CD14-positive monocyte (primary cell): ENCODE measurements around the gene LRRK2. TPM values are rescaled to one million over a fixed set of nuclear protein-coding genes. Genes with fewer than 3 reads are reported as not detected.
A peak's percentile ranks its signal among the peaks of the same experiment; 100 is the strongest.

Experiments used
- DNase-seq, 3 donors: peaks; one replicate each; pipeline ENCODE4 v3.0.0-alpha.2; 2011 to 2022
- H2AFZ ChIP-seq: 2 replicates; pipeline ENCODE4 v1.6.0; 2012; ENCODE audit warnings: mild to moderate bottlenecking, low read depth, low read length, inconsistent platforms; ENCODE audit not compliant: insufficient read depth, poor library complexity, severe bottlenecking
- H3K27ac ChIP-seq, 2 donors: 1 replicate in 1 of 2; 2 replicates in 1 of 2; pipeline ENCODE4 v1.5.1; 2012 to 2013; ENCODE audit warnings: low read length in 2 of 2, control low read depth in 1 of 2, inconsistent platforms in 1 of 2, low read depth in 1 of 2, mild to moderate bottlenecking in 1 of 2
- H3K27me3 ChIP-seq, 2 donors: one replicate each; pipeline versions ENCODE4 v1.6.0 to v1.6.1; 2011 to 2013; ENCODE audit warnings: low read length in 2 of 2; ENCODE audit not compliant: control insufficient read depth in 2 of 2, insufficient read depth in 2 of 2
- H3K36me3 ChIP-seq, 2 donors: replicated peaks in 1 of 2; 1 replicate in 1 of 2; 2 replicates in 1 of 2; pipeline versions ENCODE4 v1.5.1 to v1.6.1; 2012 to 2013; ENCODE audit warnings: low read length in 2 of 2, control low read depth in 1 of 2, inconsistent platforms in 1 of 2, mild to moderate bottlenecking in 1 of 2; ENCODE audit not compliant: insufficient read depth in 2 of 2, control insufficient read depth in 1 of 2
- H3K4me1 ChIP-seq, 2 donors: 1 replicate in 1 of 2; 2 replicates in 1 of 2; pipeline versions ENCODE4 v1.5.1 to v1.6.1; 2012 to 2013; ENCODE audit warnings: low read length in 2 of 2, control low read depth in 1 of 2, inconsistent platforms in 1 of 2, mild to moderate bottlenecking in 1 of 2, moderate library complexity in 1 of 2; ENCODE audit not compliant: insufficient read depth in 2 of 2, control insufficient read depth in 1 of 2
- H3K4me2 ChIP-seq: replicated peaks from 2 replicates; pipeline ENCODE3; 2012; ENCODE audit warnings: low read length, moderate library complexity, mild to moderate bottlenecking; ENCODE audit not compliant: poor library complexity, severe bottlenecking; ENCODE audit errors: extremely low read depth
- H3K4me3 ChIP-seq, 3 experiments: fragments of 200-600 bp in 1 of 3; sonication (generic) in 1 of 3; replicated peaks in 1 of 3; 1 replicate in 2 of 3; 2 replicates in 1 of 3; pipeline ENCODE4 v1.5.1; 2011 to 2013; ENCODE audit warnings: low read length in 3 of 3, mild to moderate bottlenecking in 3 of 3, control low read depth in 2 of 3, low read depth in 2 of 3, inconsistent platforms in 1 of 3, moderate library complexity in 1 of 3
- H3K79me2 ChIP-seq: 2 replicates; pipeline ENCODE4 v1.6.0; 2012; ENCODE audit warnings: mild to moderate bottlenecking, control low read depth, inconsistent platforms, low read length, moderate library complexity; ENCODE audit not compliant: insufficient read depth
- H3K9ac ChIP-seq: 2 replicates; pipeline ENCODE4 v1.6.0; 2017; ENCODE audit warnings: low read length, mild to moderate bottlenecking; ENCODE audit not compliant: insufficient read depth, poor library complexity, severe bottlenecking
- H3K9me3 ChIP-seq, 2 donors: replicated peaks in 1 of 2; 1 replicate in 1 of 2; 2 replicates in 1 of 2; pipeline versions ENCODE4 v1.5.1 to v1.6.1; 2012 to 2013; ENCODE audit warnings: low read length in 2 of 2, control low read depth in 1 of 2; ENCODE audit not compliant: control insufficient read depth in 1 of 2, insufficient read depth in 1 of 2
- H4K20me1 ChIP-seq: 2 replicates; pipeline ENCODE4 v1.6.0; 2012; ENCODE audit warnings: mild to moderate bottlenecking, low read length, control low read depth, moderate library complexity; ENCODE audit not compliant: insufficient read depth
- H3K27ac Mint-ChIP-seq, 7 donors: one replicate each; pipeline ENCODE4 v1.8.0; 2020; ENCODE audit warnings: mild to moderate bottlenecking in 7 of 7, mixed read lengths in 7 of 7, moderate library complexity in 6 of 7, inconsistent platforms in 2 of 7
- H3K27me3 Mint-ChIP-seq, 3 donors: one replicate each; pipeline ENCODE4 v1.8.0; 2021 to 2022; ENCODE audit warnings: low read depth in 3 of 3, mild to moderate bottlenecking in 3 of 3, mixed read lengths in 3 of 3, moderate library complexity in 3 of 3, inconsistent platforms in 1 of 3
- H3K36me3 Mint-ChIP-seq, 2 donors: one replicate each; pipeline ENCODE4 v1.8.0; 2020; ENCODE audit warnings: mixed read lengths in 2 of 2, inconsistent platforms in 1 of 2, mild to moderate bottlenecking in 1 of 2
- H3K4me1 Mint-ChIP-seq: one replicate; pipeline ENCODE4 v1.8.0; 2020; ENCODE audit warnings: mild to moderate bottlenecking, mixed read lengths
- H3K4me3 Mint-ChIP-seq, 2 donors: one replicate each; pipeline ENCODE4 v1.8.0; 2020; ENCODE audit warnings: mild to moderate bottlenecking in 2 of 2, mixed read lengths in 2 of 2, moderate library complexity in 1 of 2
- H3K9me3 Mint-ChIP-seq, 7 donors: one replicate each; pipeline ENCODE4 v1.8.0; 2020 to 2022; ENCODE audit warnings: mixed read lengths in 7 of 7, mild to moderate bottlenecking in 6 of 7, moderate library complexity in 6 of 7, inconsistent platforms in 2 of 7
- CTCF ChIP-seq: fragments of 200-600 bp; IDR thresholded peaks from one replicate; pipeline ENCODE4 v1.8.0; 2022; ENCODE audit warnings: antibody characterized with exemption, mild to moderate bottlenecking
- WGBS: methylation state at CpG from one replicate; pipeline ENCODE4 v1.1.5; 2013; ENCODE audit warnings: missing lambda C conversion rate; ENCODE audit not compliant: insufficient coverage; 5-methylcytosine and 5-hydroxymethylcytosine counted together
- intact Hi-C, 2 donors: fragments of 100-400 bp; cut with micrococcal nuclease; formaldehyde crosslinking; loops; one replicate each; pipeline versions ENCODE4 v1.15.0 to v1.15.1; 2023
- polyA plus RNA-seq, 3 donors: library from polyadenylated mRNA; depleted of rRNA in 1 of 3; unstranded in 2 of 3; stranded (reverse) in 1 of 3; fragments of 300-500 nt in 2 of 3; fragments of >200 nt in 1 of 3; fragmentation: Illumina TruSeq in 2 of 3; gene quantifications; 1 replicate in 2 of 3; 2 replicates in 1 of 3; pipeline ENCODE4 v1.2.3, GENCODE V29; 2012 to 2021

LRRK2 gene
- polyA plus RNA-seq, 3 donors = 47.7 to 67.2 (median 47.9) TPM

DNA sequence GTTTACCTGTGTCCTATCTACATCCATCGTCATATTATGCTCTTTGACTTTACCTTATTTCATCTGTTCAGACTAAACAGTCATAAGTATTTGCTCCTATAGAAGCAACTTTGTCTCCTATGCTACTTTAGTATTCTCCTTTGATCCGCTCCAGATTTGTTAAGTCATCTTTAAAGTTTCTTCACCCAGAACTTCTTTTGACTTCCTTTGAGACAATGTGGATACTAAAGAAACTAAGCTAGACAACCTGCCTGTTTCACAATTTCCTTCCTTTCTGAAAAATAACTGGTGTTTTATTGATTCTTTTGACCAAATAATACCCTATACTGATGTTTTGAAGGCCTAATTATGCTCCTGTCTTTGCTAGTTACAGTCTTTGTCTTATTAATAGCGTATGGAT, 30.0 kb upstream of the LRRK2 start:
- no CpG with 5 or more reads among the region's 3 CpGs for WGBS
- peak in 2 of 3 donors; percentile 35 to 65 for DNase-seq
- Histone ChIP-seq H3K27ac (peak overlapping the region; percentile 39 to 86), H4K20me1 (no peaks in the 10 kb centered on the region), H3K9ac (peak overlapping the region; percentile 4), H3K36me3 (no peaks in the 10 kb centered on the region), H3K27me3 (no peaks in the 10 kb centered on the region), H3K79me2 (no peaks in the 10 kb centered on the region), H2AFZ (peak overlapping the region; percentile 6), H3K4me3 (peak overlapping the region in 1 of 3 experiments; percentile 49), H3K9me3 (no peaks in the 10 kb centered on the region), H3K4me2 (peak overlapping the region; percentile 57), H3K4me1 (peaks cover 49 to 56% of the 10 kb centered on the region in 2 donors)
- H3K9me3 Mint-ChIP-seq = peaks cover 0 to 11% (median 3%) of the 10 kb centered on the region in 7 donors
- intact Hi-C loops = no loop called here
- H3K4me1 Mint-ChIP-seq = peaks cover 44% of the 10 kb centered on the region
- peaks cover 0 to 4% of the 10 kb centered on the region in 2 donors for H3K36me3 Mint-ChIP-seq
- no peak for TF ChIP-seq CTCF
- peak overlapping the region in 1 of 2 donors; percentile 62 for H3K4me3 Mint-ChIP-seq
- peaks cover 0 to 1% (median 0%) of the 10 kb centered on the region in 3 donors for H3K27me3 Mint-ChIP-seq
- H3K27ac Mint-ChIP-seq = peak overlapping the region; percentile 78 to 93 (median 83)

DNA sequence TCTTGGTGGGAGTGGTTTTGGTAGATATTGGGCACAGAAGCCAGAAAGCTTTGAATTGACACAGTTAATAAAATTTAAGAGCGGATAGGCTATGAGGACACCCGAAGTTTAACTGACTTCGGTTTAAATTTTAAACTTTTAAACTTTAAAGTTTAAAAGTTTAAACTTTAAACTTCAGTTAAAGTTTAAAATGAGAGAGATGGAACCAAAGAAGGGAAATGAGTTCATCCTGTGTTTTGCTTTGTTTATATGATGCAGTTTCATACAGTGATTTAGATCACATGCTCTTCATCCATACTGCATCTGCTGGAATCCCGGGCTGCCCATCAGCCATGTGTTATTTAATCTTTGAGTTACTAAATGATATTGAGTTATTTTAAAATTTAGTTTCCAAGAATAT, 27.2 kb upstream of the LRRK2 start:
- intact Hi-C loops = no loop called here
- Histone ChIP-seq H2AFZ (no peak overlapping the region), H3K27ac (no peak overlapping the region), H3K9me3 (no peaks in the 10 kb centered on the region), H3K4me1 (peaks cover 48 to 58% of the 10 kb centered on the region in 2 donors), H3K36me3 (no peaks in the 10 kb centered on the region), H4K20me1 (no peaks in the 10 kb centered on the region), H3K27me3 (no peaks in the 10 kb centered on the region), H3K4me2 (no peak overlapping the region), H3K4me3 (no peak overlapping the region), H3K79me2 (no peaks in the 10 kb centered on the region), H3K9ac (no peak overlapping the region)
- no peak overlapping the region for H3K4me3 Mint-ChIP-seq
- H3K4me1 Mint-ChIP-seq = peaks cover 47% of the 10 kb centered on the region
- no peak for DNase-seq
- TF ChIP-seq CTCF = no peak
- H3K27ac Mint-ChIP-seq = no peak overlapping the region
- H3K9me3 Mint-ChIP-seq = peaks cover 0 to 5% (median 0%) of the 10 kb centered on the region in 7 donors
- WGBS = no CpG with 5 or more reads among the region's 4 CpGs
- H3K27me3 Mint-ChIP-seq = no peaks in the 10 kb centered on the region
- peaks cover 1 to 4% of the 10 kb centered on the region in 2 donors for H3K36me3 Mint-ChIP-seq
